ENCODE measurements around the gene ATP2A2.
"Not testable (repeated sequence)": the region's sequence is repeated elsewhere in the genome, so short reads cannot be mapped to it uniquely, and the experiment has no call there.

Gene ATP2A2

DNA sequence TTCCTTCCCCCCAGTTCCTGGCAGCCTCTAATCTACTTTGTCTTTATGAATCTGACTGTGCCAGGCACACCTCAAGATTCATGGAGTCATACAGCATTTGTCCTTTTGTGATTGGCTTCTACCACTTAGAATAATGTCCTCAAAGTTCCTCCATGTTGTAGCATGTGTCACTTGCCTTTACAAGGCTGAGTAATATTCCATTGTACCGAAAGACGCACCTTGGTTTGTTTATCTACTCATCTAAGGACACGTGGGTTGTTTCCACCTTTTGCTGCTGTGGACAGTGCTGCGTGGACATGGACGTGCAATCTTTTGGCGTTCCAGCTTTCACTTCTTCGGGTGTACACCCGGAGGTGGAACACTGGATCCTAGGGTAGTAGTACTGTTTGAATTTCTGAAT, 88.9 kb downstream of the ATP2A2 start:
- no peak for DNase-seq (ENCODE audit: low read depth)

DNA sequence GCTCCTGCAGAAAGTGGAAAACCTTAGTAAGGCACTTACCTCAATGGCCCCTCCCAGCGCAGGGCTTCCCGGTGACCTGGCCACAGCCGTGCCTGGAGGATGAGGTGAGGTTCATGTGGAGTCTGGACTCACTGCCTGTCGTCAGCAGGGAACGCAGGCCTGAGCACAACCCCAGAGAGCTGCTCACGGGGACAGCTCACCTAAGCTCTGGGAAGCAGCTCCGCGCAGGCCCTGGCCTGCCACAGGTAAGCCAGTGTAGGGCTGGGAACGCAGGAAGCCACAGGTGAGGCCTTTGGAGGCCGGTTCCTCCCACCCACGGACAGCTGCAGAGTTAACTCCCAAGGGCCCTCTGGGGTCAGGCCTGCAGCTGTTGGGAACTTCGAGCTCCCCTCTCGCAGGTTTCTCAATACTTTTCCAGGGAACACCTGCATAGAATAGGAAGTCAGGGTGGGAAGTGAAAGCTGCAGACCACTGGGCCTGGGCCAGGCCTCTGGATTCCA, 89.7 kb downstream of the ATP2A2 start:
- no peak for DNase-seq (ENCODE audit: low read depth)

DNA sequence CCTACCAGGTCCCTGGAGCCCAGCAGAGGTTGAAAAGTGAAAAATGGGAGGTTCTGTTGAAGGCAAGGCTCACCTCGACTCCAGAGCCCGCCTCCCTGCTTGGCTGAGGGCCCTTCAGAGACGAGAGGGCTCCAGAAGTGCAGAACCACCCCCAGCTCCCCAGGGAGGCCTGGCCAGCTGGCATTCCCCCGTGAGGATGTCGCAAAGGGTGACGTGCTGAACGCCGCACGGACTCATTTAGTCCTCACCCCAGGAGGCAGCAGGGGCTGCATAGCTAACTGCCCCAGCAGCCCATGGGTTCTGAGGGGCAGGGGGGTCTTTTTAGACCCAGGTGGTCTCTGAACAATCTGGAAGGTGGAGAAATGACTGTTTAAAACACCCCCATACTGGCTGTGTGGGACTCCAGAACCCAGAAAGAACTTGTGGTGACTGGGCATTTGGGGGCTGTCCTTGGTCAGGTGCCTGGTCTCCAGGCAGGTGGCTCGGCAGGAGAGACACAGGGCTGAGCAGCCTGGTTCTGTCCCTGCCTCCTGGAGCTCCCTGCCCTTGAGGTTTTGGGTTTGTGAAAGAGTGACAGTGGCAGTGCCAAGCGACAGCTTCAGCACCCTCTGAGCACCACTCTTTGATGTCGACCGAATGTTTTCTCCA, 90.5 kb downstream of the ATP2A2 start:
- no peak for DNase-seq (ENCODE audit: low read depth)

DNA sequence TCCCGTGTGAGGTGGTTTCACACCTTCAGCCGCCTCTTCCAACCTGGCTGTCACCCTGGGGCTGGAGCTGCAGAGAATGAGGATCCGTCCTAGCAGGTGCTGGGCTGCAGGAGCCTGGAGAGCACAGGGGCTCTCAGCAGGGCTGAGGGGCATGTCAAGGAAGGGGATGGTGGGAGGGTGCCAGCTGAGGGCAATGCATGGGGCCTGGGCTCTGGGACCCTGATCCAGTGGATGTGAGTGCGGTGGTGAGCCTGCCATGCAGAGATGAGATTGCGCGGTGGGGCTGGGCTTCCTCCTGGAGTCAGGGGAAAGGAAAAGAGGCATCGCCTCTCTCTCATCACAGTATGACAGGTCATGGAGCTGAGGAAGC, 91.0 kb downstream of the ATP2A2 start:
- no peak for DNase-seq (ENCODE audit: low read depth)

DNA sequence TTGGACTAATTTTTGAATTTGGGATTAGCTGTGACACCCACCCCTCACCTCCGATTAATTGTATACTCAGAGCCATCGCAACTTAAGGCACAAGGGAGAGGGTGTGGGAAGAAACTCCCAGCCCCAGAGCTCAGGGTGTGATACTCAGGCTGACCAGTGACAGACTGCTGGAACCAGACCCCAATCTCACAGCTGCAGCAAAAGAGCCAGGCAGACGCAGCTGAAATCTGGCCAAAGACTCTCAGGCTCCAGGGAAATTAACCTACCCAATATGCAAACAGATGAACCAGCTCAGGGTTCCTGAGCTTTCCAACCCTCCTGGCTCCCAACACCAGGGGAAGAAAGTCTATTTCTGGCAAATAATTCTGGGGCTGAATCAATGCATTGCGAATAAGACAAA, 92.0 kb downstream of the ATP2A2 start:
- no peak for DNase-seq (ENCODE audit: low read depth)

DNA sequence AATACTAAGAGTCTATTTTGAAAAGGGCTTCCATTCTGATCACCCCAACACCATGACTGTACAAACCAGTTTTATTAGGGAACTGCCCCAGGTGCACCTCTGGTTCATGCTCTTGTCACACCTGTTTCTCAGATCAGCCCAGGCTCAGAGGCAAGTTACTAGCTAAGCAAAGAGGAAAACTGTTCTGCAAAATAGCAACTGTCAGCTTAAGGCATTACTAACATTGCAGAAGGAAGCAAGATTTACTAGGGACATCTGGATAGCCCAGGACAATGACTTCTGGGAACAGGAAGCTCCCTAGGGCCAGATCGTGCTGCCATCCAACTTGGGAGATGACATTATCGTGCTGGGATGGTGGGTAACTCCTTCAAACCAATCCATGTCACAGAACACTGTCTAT, 92.4 kb downstream of the ATP2A2 start:
- no peak for DNase-seq (ENCODE audit: low read depth)

DNA sequence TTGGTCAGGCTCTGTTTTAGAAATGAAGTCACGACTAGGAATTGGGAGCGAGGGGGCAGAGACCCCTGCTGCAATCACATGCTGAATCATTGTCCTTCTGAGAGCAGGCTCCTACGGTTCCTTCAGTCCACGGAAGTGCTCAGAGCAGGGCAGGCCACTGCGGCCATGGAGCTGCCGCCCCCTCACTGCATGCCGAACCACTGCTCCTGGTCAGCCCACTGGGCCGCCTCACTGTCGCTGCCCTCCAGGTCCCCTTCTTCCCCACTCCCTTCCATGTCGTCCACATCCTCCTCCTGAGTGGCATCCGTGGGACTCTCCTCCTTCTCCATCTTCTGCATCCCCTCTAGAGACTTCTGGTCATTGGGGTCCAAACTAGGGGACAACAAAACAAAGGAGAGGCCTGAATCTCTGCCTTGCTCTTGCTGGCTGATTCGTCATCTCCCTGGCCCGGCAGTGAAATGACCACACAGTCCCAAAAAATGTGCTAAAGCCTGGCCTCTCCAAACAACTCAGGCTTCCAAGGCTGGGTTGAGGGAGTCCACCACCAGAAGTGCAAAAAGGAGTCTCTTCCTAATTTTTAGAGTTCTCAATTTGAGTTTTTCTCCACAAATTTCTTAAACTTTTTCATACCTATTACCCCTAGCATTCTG, 93.0 kb downstream of the ATP2A2 start:
- no peak for DNase-seq (ENCODE audit: low read depth)

DNA sequence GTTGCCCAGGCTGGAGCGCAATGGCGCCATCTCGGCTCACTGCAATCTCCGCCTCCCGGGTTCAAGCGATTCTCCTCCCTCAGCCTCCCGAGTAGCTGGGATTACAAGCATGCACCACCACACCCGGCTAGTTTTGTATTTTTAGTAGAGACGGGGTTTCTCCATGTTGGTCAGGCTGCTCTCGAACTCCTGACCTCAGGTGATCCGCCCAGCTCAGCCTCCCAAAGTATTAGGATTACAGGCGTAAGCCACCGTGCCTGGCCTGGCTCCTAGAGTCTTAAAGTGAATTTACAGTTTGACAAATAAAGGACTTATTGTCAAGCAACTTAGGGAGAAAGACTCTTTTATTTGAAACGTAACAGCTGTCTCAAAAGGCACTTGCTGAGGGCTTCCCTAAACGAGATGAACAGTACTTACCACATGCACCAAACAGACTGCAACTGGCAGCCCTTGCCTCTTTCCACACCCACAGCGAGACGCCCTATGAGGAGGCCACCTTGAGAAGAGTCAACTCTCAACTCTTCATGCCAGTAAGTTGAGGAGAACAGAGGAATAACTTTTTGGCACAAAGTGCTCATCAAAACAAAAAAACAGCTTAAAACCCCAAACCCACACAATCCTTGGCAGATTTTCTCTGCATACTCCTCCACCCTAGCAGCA, 97.2 kb downstream of the ATP2A2 start:
- DNase-seq (ENCODE audit: low read depth) = not testable (repeated sequence)

DNA sequence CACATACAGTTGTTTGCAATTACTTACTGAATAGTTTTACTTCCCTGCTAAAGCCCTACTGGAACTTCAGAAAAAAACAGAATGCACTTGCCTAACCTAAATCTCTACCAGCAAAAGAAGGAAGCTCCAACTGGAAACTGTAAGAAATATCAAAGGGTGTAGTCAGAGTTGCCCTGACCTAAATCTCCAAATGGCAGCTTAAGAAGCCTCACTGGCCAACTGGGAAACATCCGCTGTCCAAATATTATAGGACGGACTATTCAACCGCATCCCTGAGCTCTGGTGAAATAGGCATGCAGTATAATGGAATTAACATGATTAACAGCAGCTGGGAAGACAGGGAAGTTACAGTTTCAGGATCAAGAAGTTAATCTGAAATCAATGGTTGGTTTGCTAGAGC, 98.2 kb downstream of the ATP2A2 start:
- DNase-seq (ENCODE audit: low read depth) = no peak

DNA sequence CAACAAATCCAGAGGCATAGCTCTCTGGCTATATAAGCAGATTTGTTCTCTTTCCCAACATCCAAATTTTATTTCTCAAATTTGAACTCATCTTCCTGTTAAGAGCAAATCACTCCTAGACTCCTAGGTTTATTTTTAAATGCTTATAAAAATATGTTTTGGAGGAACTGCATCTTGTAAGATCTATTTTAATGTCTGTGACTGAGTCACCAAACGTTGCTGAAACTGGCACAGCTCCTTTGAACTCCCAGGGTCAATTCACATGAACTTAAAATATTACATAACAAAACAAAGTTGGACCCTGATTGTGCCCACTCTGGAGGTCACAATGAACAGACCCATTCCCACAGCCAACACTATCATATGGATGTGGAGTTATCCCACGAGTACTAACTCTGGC, 98.6 kb downstream of the ATP2A2 start:
- no peak for DNase-seq (ENCODE audit: low read depth)

DNA sequence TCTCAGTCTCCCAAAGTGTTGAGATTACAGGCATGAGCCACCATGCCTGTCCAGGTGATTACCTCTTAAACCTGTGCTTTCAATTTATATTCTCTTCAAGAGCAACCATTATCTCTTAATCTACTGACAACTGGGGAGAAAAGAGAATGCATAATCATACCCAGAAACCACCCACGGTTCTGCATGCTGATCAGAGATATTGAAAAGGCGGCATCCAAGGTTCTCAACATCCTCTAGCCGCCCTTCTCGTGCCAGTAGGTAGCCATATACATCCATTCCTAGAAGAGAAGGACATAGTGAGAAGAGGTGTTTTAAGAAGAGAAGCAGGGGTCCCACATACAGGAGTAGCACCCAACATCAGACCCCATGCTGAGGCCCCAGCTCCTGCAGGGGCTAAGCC, 101.6 kb downstream of the ATP2A2 start:
- DNase-seq (ENCODE audit: low read depth) = no peak
